HS-5 (cell line): Measurements from ENCODE around the gene MICAL2.

Experiments used
- DNase-seq: peaks from one replicate; pipeline ENCODE4 v3.0.0-alpha.2; 2012; ENCODE audit warnings: low read depth

MICAL2 gene

DNA sequence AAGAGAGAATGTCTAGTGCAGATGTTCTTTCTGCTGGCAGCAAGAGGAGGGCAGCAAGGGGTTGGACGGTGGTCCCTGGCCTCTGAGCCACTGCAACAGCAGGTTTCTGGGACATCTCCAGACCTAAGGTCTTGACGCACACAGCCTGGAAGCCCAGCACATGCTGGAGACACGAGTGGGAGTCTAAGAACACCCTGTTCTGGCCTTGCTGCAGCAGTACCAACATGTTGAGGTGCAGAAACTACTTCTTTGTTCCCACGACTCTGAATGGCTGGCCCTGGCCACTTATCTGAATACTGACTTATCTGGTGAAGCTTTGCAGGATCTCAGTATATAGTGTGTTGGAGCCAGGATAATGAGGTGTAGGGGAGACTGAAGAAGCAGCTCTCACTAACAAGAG is 6.8 kb downstream of the MICAL2 start:
- no peak for DNase-seq

- no peak for DNase-seq
Observed at GRCh38 chr11:12117611-12118010, 7.2 kb downstream of the MICAL2 start.

GRCh38 chr11:12118949-12119348 is 8.6 kb downstream of the MICAL2 start:
- DNase-seq = no peak

- no peak for DNase-seq
Observed at GRCh38 chr11:12119502-12119901, 9.1 kb downstream of the MICAL2 start.

GRCh38 chr11:12120031-12121008 is 9.9 kb downstream of the MICAL2 start:
- DNase-seq = no peak

DNA sequence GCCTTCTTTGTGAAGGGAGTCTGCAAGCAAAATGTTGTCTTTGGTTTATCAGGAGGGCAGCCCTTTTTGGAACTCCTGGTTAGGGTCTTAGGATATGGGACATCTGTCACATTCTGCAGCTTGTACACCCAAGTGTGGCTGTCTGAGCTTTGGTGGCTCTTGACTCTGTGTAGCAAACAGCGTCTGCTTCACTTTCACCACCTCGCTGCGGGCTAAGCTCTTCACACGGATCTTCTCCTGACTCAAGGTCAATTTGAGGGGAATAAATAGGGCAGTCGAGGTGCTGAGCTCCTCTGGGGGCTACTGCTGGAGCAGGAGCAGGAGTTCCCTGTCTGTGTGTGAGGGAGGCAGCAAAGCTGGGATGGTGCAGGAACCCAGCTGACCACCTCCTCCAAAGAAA is 10.6 kb downstream of the MICAL2 start:
- DNase-seq = no peak

DNA sequence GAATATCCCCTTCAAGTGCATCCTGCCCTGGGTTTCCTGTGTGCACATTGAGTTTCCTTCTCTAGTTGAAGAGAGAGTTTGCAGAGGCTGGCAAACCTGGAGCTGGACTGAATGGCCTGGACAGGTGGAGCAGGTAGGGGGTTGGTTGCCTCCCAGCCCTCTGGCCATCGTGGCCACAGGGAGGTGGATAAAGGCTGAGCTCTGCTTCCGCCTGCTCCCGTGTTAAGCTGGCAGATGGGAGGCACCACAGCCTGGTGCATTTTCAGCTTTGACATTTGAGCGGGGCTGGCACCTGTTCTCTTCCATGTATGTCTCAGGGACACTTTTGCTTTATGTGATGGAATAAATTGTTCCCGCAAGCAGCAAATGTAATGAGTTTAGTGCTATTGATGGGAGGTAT is 11.1 kb downstream of the MICAL2 start:
- DNase-seq = no peak

DNA sequence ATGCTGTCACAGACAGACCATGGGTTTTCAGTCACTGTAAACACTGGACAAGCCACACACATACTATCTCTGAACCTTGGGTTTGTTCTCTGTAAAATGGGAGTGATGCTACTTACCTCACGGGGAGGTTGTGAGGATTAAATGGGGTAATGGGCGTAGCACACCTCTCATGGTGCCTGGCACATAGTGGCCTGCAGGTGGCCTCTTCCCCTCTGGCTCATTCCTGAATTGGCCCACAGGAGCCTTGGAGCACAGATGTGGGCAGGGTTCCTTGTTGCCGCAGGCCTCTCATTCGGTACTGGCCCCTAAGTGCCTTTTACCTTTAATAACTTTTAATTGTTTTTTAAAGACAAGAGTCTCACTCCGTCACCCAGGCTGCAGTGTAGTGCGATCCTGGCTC is 11.7 kb downstream of the MICAL2 start:
- no peak for DNase-seq

GRCh38 chr11:12123273-12123672 is 12.9 kb downstream of the MICAL2 start:
- no peak for DNase-seq

GRCh38 chr11:12123799-12124198 is 13.4 kb downstream of the MICAL2 start:
- no peak for DNase-seq

- no peak for DNase-seq
Observed at GRCh38 chr11:12124306-12124705, 13.9 kb downstream of the MICAL2 start.

GRCh38 chr11:12125609-12126149 is 15.3 kb downstream of the MICAL2 start:
- no peak for DNase-seq

GRCh38 chr11:12126344-12127019 is 16.1 kb downstream of the MICAL2 start:
- peak; percentile 61 for DNase-seq

GRCh38 chr11:12127206-12127898 is 17.0 kb downstream of the MICAL2 start:
- DNase-seq = no peak

DNA sequence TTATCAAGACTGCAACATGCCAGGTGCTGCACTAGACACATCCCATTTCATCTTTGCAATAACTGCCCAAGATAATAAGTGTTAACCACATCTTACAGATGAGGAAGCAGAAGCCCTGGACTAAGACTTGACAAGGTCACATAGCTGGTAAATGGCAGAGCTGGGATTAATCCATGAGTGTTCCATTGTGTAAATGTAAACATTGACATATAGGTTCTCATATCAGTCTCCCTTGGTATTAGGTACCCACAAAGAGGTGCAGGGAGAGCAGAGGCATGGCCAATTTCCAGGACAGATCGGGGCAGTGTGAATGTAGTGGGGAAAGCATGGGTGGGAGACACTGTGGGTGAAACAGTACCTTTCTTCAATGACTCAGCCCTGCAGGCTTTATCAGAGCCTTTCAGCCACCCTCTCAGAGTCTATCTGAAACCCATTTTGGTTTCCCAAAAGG is 17.9 kb downstream of the MICAL2 start:
- no peak for DNase-seq

- DNase-seq = no peak
Observed at GRCh38 chr11:12129227-12129626, 18.8 kb downstream of the MICAL2 start.

GRCh38 chr11:12130180-12130980 is 20.0 kb downstream of the MICAL2 start:
- DNase-seq = no peak

DNA sequence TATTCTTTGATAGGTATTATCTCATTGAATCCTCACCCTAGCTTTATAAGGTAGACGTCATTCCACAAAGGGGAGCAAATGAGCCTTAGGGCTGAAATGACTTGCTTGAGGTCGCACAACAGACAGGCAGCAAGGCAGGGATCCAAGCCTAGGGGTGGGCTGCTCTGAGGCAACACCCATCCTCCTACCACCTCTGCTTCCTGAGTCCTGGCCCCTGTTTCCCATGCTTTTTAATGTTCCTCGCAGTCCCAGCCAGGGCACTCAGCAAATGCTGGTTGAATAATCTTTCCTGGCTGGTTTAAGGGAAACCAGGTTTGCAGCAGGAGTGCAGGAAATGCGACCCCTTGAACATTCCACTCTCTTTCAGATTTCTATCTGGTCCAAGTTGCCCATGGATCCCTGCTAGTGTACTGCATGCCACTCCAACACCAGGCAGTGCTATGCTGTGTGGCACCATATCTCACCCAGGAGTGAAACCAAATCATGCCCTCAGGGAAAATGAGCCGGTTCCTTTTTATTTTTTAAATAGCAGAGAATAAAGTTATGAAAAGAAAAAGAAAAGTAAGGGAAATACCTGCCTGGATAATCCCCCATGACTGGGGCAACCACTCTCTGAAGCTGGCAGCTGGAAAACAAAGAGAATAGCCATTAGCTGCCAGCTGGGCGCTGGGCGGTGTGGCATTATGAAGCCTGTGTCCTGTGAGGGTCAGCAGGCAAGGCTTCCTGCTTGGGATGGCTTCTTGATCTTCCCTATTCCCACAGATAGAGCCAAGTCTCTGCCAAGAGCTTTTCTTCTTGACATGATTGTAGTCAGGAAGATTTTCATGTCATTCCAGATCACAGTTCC is 21.8 kb downstream of the MICAL2 start:
- DNase-seq = no peak

DNA sequence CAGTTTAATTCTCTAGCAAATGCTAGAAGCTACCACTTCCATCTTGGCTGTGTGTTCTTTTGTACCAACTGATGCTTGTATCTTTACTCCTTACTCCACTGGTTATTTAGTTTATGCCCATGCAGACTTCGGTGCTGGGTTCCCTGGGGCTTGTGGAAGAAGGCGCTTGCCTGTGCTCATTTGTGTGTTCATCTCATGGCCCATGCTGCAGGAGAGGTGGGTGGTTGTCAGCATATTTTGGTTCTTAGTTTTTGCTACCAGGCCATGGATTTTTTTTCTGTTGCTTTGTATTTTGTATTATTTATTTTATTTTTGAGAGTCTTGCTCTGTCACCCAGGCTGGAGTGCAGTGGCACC is 22.4 kb downstream of the MICAL2 start:
- no peak for DNase-seq

- no peak for DNase-seq
Observed at GRCh38 chr11:12133547-12134235, 23.3 kb downstream of the MICAL2 start.
